PC-3 (cell line): Measurements from ENCODE around the gene TACR2. TPM values are rescaled to one million over a fixed set of nuclear protein-coding genes. Genes with fewer than 3 reads are reported as not detected.

Experiments
- ATAC-seq: fragments of 200-7000 bp; cut with Tn5 transposase; 2 replicates; pipeline ENCODE4 v1.9.1; 2020; ENCODE audit warnings: mild to moderate bottlenecking, moderate library complexity
- BruUV-seq: library from RNA; stranded (reverse); fragments of 400-500 nt; replicated peaks from 2 replicates; lab custom pipeline; 2021; lab: Mats Ljungman, UMichigan
- CTCF ChIA-PET: fragments of 300-600 bp; sonication (Branson Sonifier 250); formaldehyde crosslinking; loops from one replicate; lab custom pipeline; 2022; ENCODE audit warnings: antibody characterized with exemption; lab: Charles Lee
- POLR2A ChIA-PET: fragments of 300-600 bp; sonication (Branson Sonifier 250); formaldehyde crosslinking; loops from one replicate; lab custom pipeline; 2022; ENCODE audit warnings: antibody characterized with exemption; ENCODE audit not compliant: unreplicated experiment; lab: Charles Lee
- DNase-seq: peaks from one replicate; pipeline ENCODE4 v3.0.0-alpha.2; 2015
- H2AFZ ChIP-seq: fragments of 300-600 bp; sonication (generic); 2 replicates; pipeline ENCODE4 v1.6.0; 2016; ENCODE audit warnings: antibody characterized with exemption, low read length
- H3F3A ChIP-seq: fragments of 300-600 bp; sonication (generic); one replicate; pipeline ENCODE4 v1.6.0; 2017; ENCODE audit warnings: antibody characterized with exemption, low read length, control low read depth, mild to moderate bottlenecking; ENCODE audit not compliant: unreplicated experiment
- H3K27ac ChIP-seq: fragments of 300-600 bp; sonication (generic); 2 replicates; pipeline ENCODE4 v1.5.1; 2016; ENCODE audit warnings: mild to moderate bottlenecking, low read length
- H3K27me3 ChIP-seq: fragments of 300-600 bp; sonication (generic); 2 replicates; pipeline ENCODE4 v1.6.1; 2016; ENCODE audit warnings: low read length, mixed read lengths
- H3K36me3 ChIP-seq: fragments of 300-600 bp; sonication (generic); 2 replicates; pipeline ENCODE4 v1.6.1; 2016; ENCODE audit warnings: low read depth, mixed run types, low read length, mixed read lengths
- H3K4me1 ChIP-seq: fragments of 300-600 bp; sonication (generic); 2 replicates; pipeline ENCODE4 v1.5.1; 2016; ENCODE audit warnings: low read length; ENCODE audit not compliant: insufficient read depth
- H3K4me2 ChIP-seq: fragments of 300-600 bp; sonication (generic); 2 replicates; pipeline ENCODE4 v1.6.0; 2016; ENCODE audit warnings: low read length
- H3K4me3 ChIP-seq: fragments of 300-600 bp; sonication (generic); 2 replicates; pipeline ENCODE4 v1.5.1; 2016; ENCODE audit warnings: mild to moderate bottlenecking, low read length, mixed read lengths
- H3K79me2 ChIP-seq: fragments of 300-600 bp; sonication (generic); 2 replicates; pipeline ENCODE4 v1.6.1; 2017; ENCODE audit warnings: low read length, mixed read lengths
- H3K9ac ChIP-seq: fragments of 300-600 bp; sonication (generic); 2 replicates; pipeline ENCODE4 v1.6.0; 2016; ENCODE audit warnings: mild to moderate bottlenecking, low read length
- H3K9me2 ChIP-seq: fragments of 300-600 bp; sonication (generic); replicated peaks from 2 replicates; pipeline ENCODE4 v1.6.1; 2016; ENCODE audit warnings: mixed run types, low read length, mixed read lengths
- H3K9me3 ChIP-seq: fragments of 300-600 bp; sonication (generic); 2 replicates; pipeline ENCODE4 v1.6.1; 2016; ENCODE audit warnings: low read length, mixed read lengths
- H4K20me1 ChIP-seq: fragments of 300-600 bp; sonication (generic); 2 replicates; pipeline ENCODE4 v1.6.1; 2016; ENCODE audit warnings: low read length, mixed read lengths
- CTCF ChIP-seq: fragments of 300-600 bp; sonication (generic); conservative IDR thresholded peaks from 2 replicates; pipeline ENCODE4 v1.5.1; 2017; ENCODE audit warnings: antibody characterized with exemption, low read depth, mild to moderate bottlenecking, low read length
- EZH2 ChIP-seq: fragments of 300-600 bp; sonication (generic); IDR thresholded peaks from one replicate; pipeline ENCODE4 v1.6.1; 2017; ENCODE audit warnings: antibody characterized with exemption, mild to moderate bottlenecking, low read length; ENCODE audit not compliant: unreplicated experiment
- EZH2phosphoT487 ChIP-seq: fragments of 300-600 bp; sonication (generic); IDR thresholded peaks from 2 replicates; pipeline ENCODE4 v1.6.1; 2018; ENCODE audit warnings: mild to moderate bottlenecking, antibody characterized with exemption, low read length, borderline replicate concordance
- intact Hi-C: fragments of 100-400 bp; cut with micrococcal nuclease; formaldehyde crosslinking; loops from 2 replicates; pipeline ENCODE4 v1.9.0; 2023
- total RNA-seq: library from RNA; depleted of rRNA; stranded (reverse); fragments of >200 nt; gene quantifications from 2 replicates; pipeline ENCODE4 v1.2.3, GENCODE V29; 2014

TACR2 gene
- total RNA-seq, 1 experiment from 2014 or later: 0.40 TPM

GRCh38 chr10:69389827-69390490, 26.8 kb downstream of the TACR2 start:
- DNase-seq: peak; percentile 66
- Histone ChIP-seq H3K27ac (peak overlapping the region; percentile 11; the same call in 1 of the 2 replicates), H2AFZ (no peak overlapping the region), H4K20me1 (no peaks in the 10 kb centered on the region), H3K4me1 (peaks cover 25% of the 10 kb centered on the region), H3K9me2 (no peaks in the 10 kb centered on the region), H3K4me2 (no peak overlapping the region), H3F3A (no peaks in the 10 kb centered on the region), H3K9me3 (no peaks in the 10 kb centered on the region), H3K4me3 (no peak overlapping the region), H3K36me3 (peaks cover 51% of the 10 kb centered on the region), H3K9ac (no peak overlapping the region), H3K79me2 (no peaks in the 10 kb centered on the region), H3K27me3 (no peaks in the 10 kb centered on the region)
- ChIA-PET CTCF (interaction anchor here (0.6 to 1.2 kb wide), 6 partner anchors 18 to 154 kb away, joined by 3 to 13 read pairs (median 6); no protein-coding TSS in a partner anchor), POLR2A (interaction anchor here (0.9 to 1.0 kb wide), 2 partner anchors 72 to 165 kb away, joined by 3 read pairs; no protein-coding TSS in a partner anchor)
- intact Hi-C loops: loop anchor here (10.0 kb wide), 1 partner anchor 385 kb away; no protein-coding TSS in a partner anchor
- no TSS peak for BruUV-seq
- TF ChIP-seq CTCF (no peak), EZH2phosphoT487 (no peak), EZH2 (no peak)
- peak; percentile 73 for ATAC-seq

- H3K79me2 ChIP-seq: no peaks in the 10 kb centered on the region
- CTCF ChIA-PET: no interaction called here
- H3K9ac ChIP-seq: no peak overlapping the region
- no peak overlapping the region for H3K4me3 ChIP-seq
- ATAC-seq (no peak), DNase-seq (no peak)
- no peaks in the 10 kb centered on the region for H3F3A ChIP-seq
- no peak overlapping the region for H2AFZ ChIP-seq
- H3K9me3 ChIP-seq: no peaks in the 10 kb centered on the region
- H3K4me2 ChIP-seq: no peak overlapping the region
- peaks cover 26% of the 10 kb centered on the region for H3K4me1 ChIP-seq
- H3K27ac ChIP-seq: no peak overlapping the region
- no peaks in the 10 kb centered on the region for H3K27me3 ChIP-seq
- POLR2A ChIA-PET: no interaction called here
- H4K20me1 ChIP-seq: no peaks in the 10 kb centered on the region
- no peaks in the 10 kb centered on the region for H3K9me2 ChIP-seq
- intact Hi-C loops: no loop called here
- BruUV-seq: no TSS peak
- H3K36me3 ChIP-seq: peaks cover 54% of the 10 kb centered on the region
- TF ChIP-seq EZH2 (no peak), EZH2phosphoT487 (no peak), CTCF (no peak)
Measured at GRCh38 chr10:69388488-69388887, 28.2 kb downstream of the TACR2 start.

GRCh38 chr10:69387500-69387899, 29.2 kb downstream of the TACR2 start:
- Histone ChIP-seq H3K4me1 (peaks cover 35% of the 10 kb centered on the region), H3K4me3 (no peak overlapping the region), H3K9ac (no peak overlapping the region), H3K79me2 (no peaks in the 10 kb centered on the region), H3K9me2 (no peaks in the 10 kb centered on the region), H2AFZ (no peak overlapping the region), H3F3A (peaks cover 1% of the 10 kb centered on the region), H3K27ac (no peak overlapping the region), H4K20me1 (0 out of 2 replicates have a peak, but pooled peaks cover 4% of the 10 kb centered on the region), H3K27me3 (no peaks in the 10 kb centered on the region), H3K9me3 (no peaks in the 10 kb centered on the region), H3K36me3 (peaks cover 57% of the 10 kb centered on the region), H3K4me2 (no peak overlapping the region)
- no peak for TF ChIP-seq EZH2phosphoT487
- no peak for TF ChIP-seq EZH2
- no peak for TF ChIP-seq CTCF
- intact Hi-C loops: no loop called here
- ChIA-PET POLR2A (no interaction called here), CTCF (no interaction called here)
- no TSS peak for BruUV-seq
- no peak for DNase-seq
- no peak for ATAC-seq
